Mesothelial cell of epicardium (in vitro differentiated cells): ENCODE measurements around the gene TMC5. TPM values are rescaled to one million over a fixed set of nuclear protein-coding genes. Genes with fewer than 3 reads are reported as not detected.

Source experiments
- DNase-seq, 2 experiments: peaks; one replicate each; pipeline ENCODE4 v3.0.0; 2021; ENCODE audit warnings: low spot score in 2 of 2; ENCODE audit not compliant: unreplicated experiment in 2 of 2
- H3K27ac Mint-ChIP-seq: 2 replicates; pipeline ENCODE4 v1.8.0; 2021; ENCODE audit warnings: mixed read lengths
- H3K27me3 Mint-ChIP-seq: 2 replicates; pipeline ENCODE4 v1.8.0; 2021; ENCODE audit warnings: low read depth, mixed read lengths
- H3K36me3 Mint-ChIP-seq: 2 replicates; pipeline ENCODE4 v1.8.0; 2021; ENCODE audit warnings: mixed read lengths
- H3K4me1 Mint-ChIP-seq: 2 replicates; pipeline ENCODE4 v1.8.0; 2021; ENCODE audit warnings: mixed read lengths
- H3K4me3 Mint-ChIP-seq: 2 replicates; pipeline ENCODE4 v1.8.0; 2021; ENCODE audit warnings: mild to moderate bottlenecking, moderate library complexity, mixed read lengths
- H3K9me3 Mint-ChIP-seq: 2 replicates; pipeline ENCODE4 v1.8.0; 2021; ENCODE audit warnings: mixed read lengths
- CTCF ChIP-seq: fragments of 200-600 bp; sonication (generic); IDR thresholded peaks from one replicate; pipeline ENCODE4 v1.5.0; 2021; ENCODE audit warnings: antibody characterized with exemption; ENCODE audit not compliant: unreplicated experiment
- total RNA-seq: library from RNA; stranded (reverse); gene quantifications from 3 replicates; pipeline ENCODE4 v1.2.1, GENCODE V29; 2021

Gene TMC5
- total RNA-seq, 1 donor from 2014 or later, result 1.4 TPM

- Mint-ChIP-seq H3K4me3 (no peak overlapping the region), H3K9me3 (no peaks in the 10 kb centered on the region), H3K27me3 (no peaks in the 10 kb centered on the region), H3K27ac (no peak overlapping the region), H3K36me3 (no peaks in the 10 kb centered on the region), H3K4me1 (no peaks in the 10 kb centered on the region)
- TF ChIP-seq CTCF, result no peak
- no peak for DNase-seq
Measured at GRCh38 chr16:19484096-19484495, 66.4 kb downstream of the TMC5 start.

- no peak for DNase-seq
- H3K27ac Mint-ChIP-seq, result no peak overlapping the region
- no peak overlapping the region for H3K4me3 Mint-ChIP-seq
- no peak for TF ChIP-seq CTCF
- no peaks in the 10 kb centered on the region for H3K9me3 Mint-ChIP-seq
- H3K36me3 Mint-ChIP-seq, result no peaks in the 10 kb centered on the region
- H3K4me1 Mint-ChIP-seq, result no peaks in the 10 kb centered on the region
- no peaks in the 10 kb centered on the region for H3K27me3 Mint-ChIP-seq
Measured at GRCh38 chr16:19485611-19486010, 67.9 kb downstream of the TMC5 start.

GRCh38 chr16:19486051-19486450, 68.4 kb downstream of the TMC5 start:
- Mint-ChIP-seq H3K36me3 (no peaks in the 10 kb centered on the region), H3K9me3 (no peaks in the 10 kb centered on the region), H3K27me3 (no peaks in the 10 kb centered on the region), H3K4me3 (no peak overlapping the region), H3K4me1 (no peaks in the 10 kb centered on the region), H3K27ac (no peak overlapping the region)
- no peak for DNase-seq
- TF ChIP-seq CTCF, result no peak

- Mint-ChIP-seq H3K27ac (no peak overlapping the region), H3K9me3 (no peaks in the 10 kb centered on the region)
Measured at GRCh38 chr16:19486750-19487325, 69.2 kb downstream of the TMC5 start.

GRCh38 chr16:19488213-19488640, 70.5 kb downstream of the TMC5 start:
- no peaks in the 10 kb centered on the region for H3K9me3 Mint-ChIP-seq
- no peak for TF ChIP-seq CTCF
- H3K36me3 Mint-ChIP-seq, result no peaks in the 10 kb centered on the region
- H3K27ac Mint-ChIP-seq, result no peak overlapping the region
- peaks cover 2% of the 10 kb centered on the region for H3K4me1 Mint-ChIP-seq
- no peaks in the 10 kb centered on the region for H3K27me3 Mint-ChIP-seq
- no peak overlapping the region for H3K4me3 Mint-ChIP-seq
- DNase-seq, result no peak

More at GRCh38 chr16:19486750-19487325, 69.2 kb downstream of the TMC5 start:
- Mint-ChIP-seq H3K4me3 (no peak overlapping the region), H3K4me1 (no peaks in the 10 kb centered on the region), H3K27me3 (no peaks in the 10 kb centered on the region), H3K36me3 (no peaks in the 10 kb centered on the region)
- TF ChIP-seq CTCF, result no peak
- DNase-seq, result no peak

- no peak overlapping the region for H3K27ac Mint-ChIP-seq
- H3K4me3 Mint-ChIP-seq, result no peak overlapping the region
- H3K9me3 Mint-ChIP-seq, result no peaks in the 10 kb centered on the region
- no peaks in the 10 kb centered on the region for H3K36me3 Mint-ChIP-seq
- DNase-seq, result no peak
- TF ChIP-seq CTCF, result no peak
- H3K4me1 Mint-ChIP-seq, result peaks cover 2% of the 10 kb centered on the region
- H3K27me3 Mint-ChIP-seq, result no peaks in the 10 kb centered on the region
Measured at GRCh38 chr16:19490619-19491018, 72.9 kb downstream of the TMC5 start.
